HFFc6 (cell line): Measurements from ENCODE around the gene NXT1. TPM values are rescaled to one million over a fixed set of nuclear protein-coding genes. Genes with fewer than 3 reads are reported as not detected.

Experiments used
- DNase-seq: peaks from one replicate; pipeline ENCODE4 v3.0.0-alpha.2; 2018
- H3K27ac Mint-ChIP-seq: 2 replicates; pipeline ENCODE4 v1.8.0; 2020; ENCODE audit warnings: mild to moderate bottlenecking, mixed read lengths
- H3K27me3 Mint-ChIP-seq: 2 replicates; pipeline ENCODE4 v1.8.0; 2021; ENCODE audit warnings: mild to moderate bottlenecking, moderate library complexity, mixed read lengths; ENCODE audit not compliant: insufficient read depth
- H3K36me3 Mint-ChIP-seq: 2 replicates; pipeline ENCODE4 v1.8.0; 2021; ENCODE audit warnings: low read depth, mixed read lengths
- H3K4me1 Mint-ChIP-seq: 2 replicates; pipeline ENCODE4 v1.8.0; 2020; ENCODE audit warnings: low read depth, mixed read lengths
- H3K4me3 Mint-ChIP-seq: 2 replicates; pipeline ENCODE4 v1.8.0; 2020; ENCODE audit warnings: mild to moderate bottlenecking, moderate library complexity, mixed read lengths
- H3K9me3 Mint-ChIP-seq: 2 replicates; pipeline ENCODE4 v1.8.0; 2020; ENCODE audit warnings: mild to moderate bottlenecking, mixed read lengths
- CTCF ChIP-seq: fragments of 200-600 bp; sonication (generic); IDR thresholded peaks from 2 replicates; pipeline ENCODE4 v1.5.0; 2021; ENCODE audit warnings: antibody characterized with exemption, mild to moderate bottlenecking
- total RNA-seq, 6 experiments: library from RNA; stranded (reverse); fragmentation: NEBNext Ultra II Directional; extraction: Animal tissue kit (Norgen Biotek cat#: 25700); gene quantifications; 2 replicates in 1 of 6; 3 replicates in 5 of 6; pipeline ENCODE4 v1.2.3, GENCODE V29; 2021

NXT1 gene
- total RNA-seq, 6 experiments from 2014 or later: 14.6 to 19.1 (median 15.9) TPM

DNA sequence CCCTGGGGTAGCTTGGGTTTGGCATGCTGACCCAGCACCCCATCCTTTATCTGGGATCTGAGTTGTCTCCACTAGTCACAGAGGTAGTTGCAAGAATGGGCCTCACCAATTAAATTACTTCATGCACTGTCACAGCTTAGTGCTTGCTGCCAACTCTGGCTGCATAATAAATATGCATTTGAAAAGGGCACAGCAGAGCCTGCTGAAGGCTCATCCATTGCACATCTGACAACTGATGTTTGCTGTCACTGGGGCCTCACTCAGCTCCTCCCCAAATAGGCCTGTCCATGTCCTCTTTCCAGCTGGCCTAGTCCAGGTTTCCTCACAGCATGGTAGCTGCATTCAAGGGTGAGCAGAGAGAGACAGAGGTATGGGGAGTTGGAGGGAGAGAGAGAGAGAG is 13.3 kb upstream of the NXT1 start:
- no peak for DNase-seq
- peaks cover 12% of the 10 kb centered on the region for H3K27me3 Mint-ChIP-seq
- H3K4me3 Mint-ChIP-seq: no peak overlapping the region
- no peaks in the 10 kb centered on the region for H3K4me1 Mint-ChIP-seq
- H3K9me3 Mint-ChIP-seq: no peaks in the 10 kb centered on the region
- H3K27ac Mint-ChIP-seq: no peak overlapping the region
- no peaks in the 10 kb centered on the region for H3K36me3 Mint-ChIP-seq
- no peak for TF ChIP-seq CTCF

DNA sequence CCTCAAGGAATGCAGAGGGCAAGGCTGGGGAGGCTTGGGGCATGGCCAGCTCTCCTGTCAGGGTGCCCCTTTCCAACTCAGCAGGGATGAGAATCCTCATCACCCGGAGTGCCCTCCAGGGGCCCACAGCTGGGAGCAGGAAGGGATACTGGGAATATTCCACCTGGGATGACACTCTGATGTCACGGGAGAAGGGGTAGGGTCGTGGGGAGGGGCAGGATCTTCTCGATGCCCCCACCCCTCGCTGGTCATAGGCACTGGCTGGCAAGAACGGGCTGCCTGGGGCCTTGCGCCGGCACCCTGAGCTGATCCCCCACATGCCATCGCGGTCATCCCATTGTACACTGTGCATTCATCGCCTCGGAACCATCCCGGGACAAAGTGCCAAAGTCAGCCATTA is 10.6 kb upstream of the NXT1 start:
- no peak for DNase-seq
- peaks cover 16% of the 10 kb centered on the region for H3K27me3 Mint-ChIP-seq
- H3K4me1 Mint-ChIP-seq: no peaks in the 10 kb centered on the region
- no peak overlapping the region for H3K4me3 Mint-ChIP-seq
- H3K27ac Mint-ChIP-seq: no peak overlapping the region
- no peak for TF ChIP-seq CTCF
- no peaks in the 10 kb centered on the region for H3K36me3 Mint-ChIP-seq
- no peaks in the 10 kb centered on the region for H3K9me3 Mint-ChIP-seq

DNA sequence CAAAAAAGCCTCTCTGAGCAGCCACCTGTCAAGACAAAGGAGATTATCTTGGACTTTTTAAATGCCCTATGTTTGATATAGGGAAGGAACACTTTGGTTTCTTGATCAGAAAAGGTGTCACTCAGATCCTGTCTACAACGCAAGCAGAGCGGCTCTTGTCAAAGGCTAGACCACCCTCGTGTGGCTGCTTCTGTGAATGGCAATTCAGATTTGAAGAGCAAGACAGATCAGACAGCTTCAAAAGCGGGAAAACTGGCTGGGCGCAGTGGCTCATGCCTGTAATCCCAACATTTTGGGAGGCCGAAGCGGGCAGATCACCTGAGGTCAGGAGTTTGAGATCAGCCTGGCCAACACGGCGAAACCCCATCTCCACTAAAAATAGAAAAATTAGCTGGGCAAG is 10.1 kb upstream of the NXT1 start:
- peak; percentile 77 for TF ChIP-seq CTCF
- Mint-ChIP-seq H3K36me3 (no peaks in the 10 kb centered on the region), H3K4me3 (no peak overlapping the region), H3K27me3 (peaks cover 14% of the 10 kb centered on the region), H3K4me1 (no peaks in the 10 kb centered on the region), H3K9me3 (no peaks in the 10 kb centered on the region), H3K27ac (no peak overlapping the region)
- DNase-seq: peak; percentile 53

- no peaks in the 10 kb centered on the region for H3K4me1 Mint-ChIP-seq
- TF ChIP-seq CTCF: no peak
- H3K9me3 Mint-ChIP-seq: no peaks in the 10 kb centered on the region
- no peak overlapping the region for H3K27ac Mint-ChIP-seq
- no peak overlapping the region for H3K4me3 Mint-ChIP-seq
- DNase-seq: no peak
- peaks cover 14% of the 10 kb centered on the region for H3K27me3 Mint-ChIP-seq
- no peaks in the 10 kb centered on the region for H3K36me3 Mint-ChIP-seq
Measured at GRCh38 chr20:23341073-23341472, 9.5 kb upstream of the NXT1 start.

- no peaks in the 10 kb centered on the region for H3K9me3 Mint-ChIP-seq
- H3K4me1 Mint-ChIP-seq: peaks cover 1% of the 10 kb centered on the region
- no peak for DNase-seq
- TF ChIP-seq CTCF: no peak
- no peaks in the 10 kb centered on the region for H3K36me3 Mint-ChIP-seq
- no peak overlapping the region for H3K27ac Mint-ChIP-seq
- H3K27me3 Mint-ChIP-seq: peaks cover 12% of the 10 kb centered on the region
- H3K4me3 Mint-ChIP-seq: no peak overlapping the region
Measured at GRCh38 chr20:23343590-23343989, 7.0 kb upstream of the NXT1 start.

GRCh38 chr20:23344336-23344735 is 6.3 kb upstream of the NXT1 start:
- no peak for TF ChIP-seq CTCF
- Mint-ChIP-seq H3K27ac (no peak overlapping the region), H3K27me3 (peaks cover 12% of the 10 kb centered on the region), H3K36me3 (no peaks in the 10 kb centered on the region), H3K9me3 (no peaks in the 10 kb centered on the region), H3K4me3 (no peak overlapping the region), H3K4me1 (peaks cover 9% of the 10 kb centered on the region)
- no peak for DNase-seq
